Activated T-cell treated with anti-CD3 and anti-CD28 coated beads, Interleukin-2, amount 50 U/mL, for 1 hour (primary cell): Measurements from ENCODE around the gene SAMD8.
"Not testable (repeated sequence)": the region's sequence is repeated elsewhere in the genome, so short reads cannot be mapped to it uniquely, and the experiment has no call there.

ENCODE experiments used
- DNase-seq: peaks from one replicate; pipeline ENCODE4 v3.0.0-alpha.2; 2020

SAMD8 gene

DNA sequence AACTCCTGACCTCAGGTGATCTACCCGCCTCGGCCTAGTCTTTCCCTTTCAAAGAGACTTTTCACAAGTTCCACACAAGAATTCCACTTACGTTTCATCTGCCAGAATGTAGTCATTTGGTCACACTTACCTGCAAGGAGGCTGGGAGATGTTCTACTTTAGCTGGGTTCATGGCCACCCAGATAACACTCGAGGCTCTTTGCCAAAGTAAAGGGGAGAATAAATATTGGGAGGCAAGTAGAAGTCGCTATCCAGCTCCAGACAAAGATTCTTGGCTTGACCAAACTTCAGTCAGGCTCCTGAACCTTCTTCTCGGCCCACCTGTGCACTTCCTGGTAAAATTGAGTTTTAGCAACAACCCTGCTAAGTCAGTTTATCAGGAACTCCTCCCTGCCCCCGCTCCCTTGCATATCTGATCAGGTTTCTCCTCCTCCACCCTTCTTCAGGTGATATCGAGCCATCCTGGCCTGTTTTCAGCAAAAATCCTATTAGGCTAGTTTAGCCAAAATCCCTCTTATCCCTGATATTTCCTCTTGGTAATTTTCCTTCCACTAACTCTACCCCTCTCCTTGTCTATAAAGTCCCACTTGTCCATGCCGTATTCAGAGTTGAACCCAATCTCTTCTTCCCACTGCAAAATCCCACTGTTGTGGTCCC lies 25.1 kb upstream of the SAMD8 start:
- no peak for DNase-seq

DNA sequence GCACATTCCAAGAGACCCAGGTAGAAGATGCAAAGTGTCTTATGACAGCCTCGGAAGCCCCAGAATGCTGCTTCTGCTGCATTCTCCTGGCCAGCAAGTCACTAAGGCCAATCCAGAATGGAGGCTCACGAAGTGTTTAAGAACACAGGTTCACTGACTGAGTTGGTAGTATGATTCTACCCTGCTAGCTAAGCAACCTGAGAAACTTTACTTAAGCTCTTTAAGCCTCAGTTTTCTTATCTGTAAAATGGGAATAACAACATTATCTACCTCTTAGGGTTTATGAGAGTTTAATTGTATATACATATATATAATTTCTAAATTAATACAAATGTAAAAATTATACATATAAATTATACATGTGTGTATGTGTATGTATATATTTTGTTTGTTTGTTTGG lies 22.8 kb upstream of the SAMD8 start:
- no peak for DNase-seq

DNA sequence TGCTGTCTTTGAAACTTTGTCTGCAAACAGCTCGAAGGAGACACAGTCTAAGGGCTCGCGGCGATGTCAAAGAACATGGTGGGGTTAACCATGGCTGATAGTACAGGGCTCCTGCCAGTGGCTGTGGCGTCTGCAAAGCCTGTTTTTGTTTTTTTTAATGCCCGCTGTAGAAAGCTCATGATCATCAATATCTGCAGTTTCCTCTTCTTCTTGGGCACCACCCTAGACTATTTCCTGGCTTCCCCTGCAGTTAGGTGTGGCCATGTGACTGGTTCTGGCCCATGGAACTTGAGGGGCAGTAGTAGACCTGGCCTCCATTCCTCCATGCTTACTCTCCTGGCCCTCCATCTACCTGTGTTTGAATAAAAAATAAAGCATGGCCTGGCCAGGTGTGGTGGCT lies 21.8 kb upstream of the SAMD8 start:
- no peak for DNase-seq

DNA sequence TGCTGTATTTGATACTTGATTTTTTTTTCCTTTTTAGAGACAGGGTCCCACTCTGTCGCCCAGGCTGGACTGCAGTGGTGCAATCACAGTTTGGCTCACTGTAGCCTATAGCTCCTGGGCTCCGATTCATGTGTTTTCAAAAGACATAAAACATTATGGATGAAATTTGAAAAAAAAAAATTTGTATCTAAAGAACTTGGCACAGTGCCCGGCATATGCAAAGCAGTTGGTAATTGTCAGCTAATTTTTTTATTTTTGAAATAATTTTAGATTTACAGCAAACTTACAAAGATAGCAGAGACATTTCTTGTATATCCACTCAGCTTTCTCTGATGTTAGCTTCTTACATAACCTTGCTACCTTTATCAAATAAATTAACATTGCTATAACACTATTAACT lies 20.3 kb upstream of the SAMD8 start:
- no peak for DNase-seq

- DNase-seq = no peak
Measured at GRCh38 chr10:75094465-75094864, 17.0 kb upstream of the SAMD8 start.

DNA sequence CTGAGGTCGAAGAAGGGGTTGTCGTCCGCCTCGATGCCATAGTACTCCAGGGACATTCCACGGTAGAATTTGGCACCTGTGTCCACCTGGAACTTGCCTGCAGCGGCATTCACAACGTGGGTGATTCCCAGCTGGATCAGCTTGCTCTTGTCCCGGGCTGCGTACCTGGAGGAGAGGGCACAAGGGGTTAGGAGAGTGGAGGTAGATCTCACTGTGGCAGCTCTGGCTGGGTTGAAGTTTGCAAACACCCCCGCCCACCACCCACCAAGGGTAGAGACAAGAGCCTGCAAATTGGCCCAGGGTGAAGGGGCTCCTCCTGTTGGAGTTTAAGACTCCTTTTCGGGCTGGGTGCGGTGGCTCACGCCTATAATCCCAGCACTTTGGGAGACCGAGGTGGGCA lies 15.8 kb upstream of the SAMD8 start:
- no peak for DNase-seq

DNA sequence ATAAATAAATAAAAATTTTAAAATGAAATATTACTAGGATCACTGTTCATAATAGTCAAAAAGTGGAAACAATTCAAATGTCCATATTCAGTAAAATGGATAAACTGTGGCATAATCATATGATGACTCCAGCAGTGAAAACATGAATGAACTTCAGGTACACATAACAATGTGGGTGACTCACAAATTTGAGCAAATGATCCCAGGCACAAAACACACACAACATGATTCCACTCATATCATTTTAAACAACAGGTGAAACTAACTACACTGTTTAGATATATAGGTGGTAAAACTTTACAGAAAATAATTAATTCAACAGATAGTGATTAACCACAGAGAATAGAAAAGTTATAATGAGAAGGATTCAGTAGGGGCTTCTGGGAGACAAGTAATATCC lies 14.7 kb upstream of the SAMD8 start:
- DNase-seq = no peak

- no peak for DNase-seq
Measured at GRCh38 chr10:75097666-75098285, 13.7 kb upstream of the SAMD8 start.

DNA sequence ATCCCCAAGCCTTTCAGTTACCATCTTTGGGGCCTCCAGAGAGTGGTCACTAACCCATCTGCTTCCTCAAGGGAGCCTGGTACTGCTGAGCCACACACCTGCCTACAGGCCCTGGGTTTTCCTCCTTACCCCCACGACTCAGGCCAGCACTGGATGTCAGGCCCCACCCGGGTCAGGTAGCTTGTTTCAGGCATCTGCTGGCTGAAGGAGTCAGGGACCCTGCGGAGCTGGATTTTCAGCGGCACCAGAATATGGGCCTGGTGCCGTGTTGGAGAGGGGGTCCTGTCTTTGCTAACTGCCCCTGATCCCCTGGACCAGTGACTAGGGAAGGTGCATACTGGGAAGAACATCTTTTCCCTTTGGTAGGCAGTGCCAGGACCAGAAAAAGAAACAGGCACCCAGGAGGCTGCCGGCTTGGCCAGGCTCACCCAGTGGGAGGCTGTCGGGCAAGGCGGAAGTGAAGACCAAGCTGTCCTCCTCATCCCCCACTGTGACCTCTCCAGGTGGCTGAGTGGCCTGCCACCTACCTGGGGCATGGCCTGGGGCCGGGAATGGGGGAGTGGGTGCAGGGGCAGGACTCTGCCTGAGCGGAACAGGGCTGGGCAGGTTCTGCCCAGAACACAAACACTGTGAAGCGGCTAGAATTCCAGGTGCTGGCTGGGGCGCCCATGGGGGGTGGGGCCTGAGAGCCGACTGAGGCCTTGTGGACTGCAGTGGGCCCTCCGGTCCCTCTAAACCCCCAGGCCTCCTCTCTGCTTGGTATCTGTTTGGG lies 12.4 kb upstream of the SAMD8 start:
- no peak for DNase-seq

DNA sequence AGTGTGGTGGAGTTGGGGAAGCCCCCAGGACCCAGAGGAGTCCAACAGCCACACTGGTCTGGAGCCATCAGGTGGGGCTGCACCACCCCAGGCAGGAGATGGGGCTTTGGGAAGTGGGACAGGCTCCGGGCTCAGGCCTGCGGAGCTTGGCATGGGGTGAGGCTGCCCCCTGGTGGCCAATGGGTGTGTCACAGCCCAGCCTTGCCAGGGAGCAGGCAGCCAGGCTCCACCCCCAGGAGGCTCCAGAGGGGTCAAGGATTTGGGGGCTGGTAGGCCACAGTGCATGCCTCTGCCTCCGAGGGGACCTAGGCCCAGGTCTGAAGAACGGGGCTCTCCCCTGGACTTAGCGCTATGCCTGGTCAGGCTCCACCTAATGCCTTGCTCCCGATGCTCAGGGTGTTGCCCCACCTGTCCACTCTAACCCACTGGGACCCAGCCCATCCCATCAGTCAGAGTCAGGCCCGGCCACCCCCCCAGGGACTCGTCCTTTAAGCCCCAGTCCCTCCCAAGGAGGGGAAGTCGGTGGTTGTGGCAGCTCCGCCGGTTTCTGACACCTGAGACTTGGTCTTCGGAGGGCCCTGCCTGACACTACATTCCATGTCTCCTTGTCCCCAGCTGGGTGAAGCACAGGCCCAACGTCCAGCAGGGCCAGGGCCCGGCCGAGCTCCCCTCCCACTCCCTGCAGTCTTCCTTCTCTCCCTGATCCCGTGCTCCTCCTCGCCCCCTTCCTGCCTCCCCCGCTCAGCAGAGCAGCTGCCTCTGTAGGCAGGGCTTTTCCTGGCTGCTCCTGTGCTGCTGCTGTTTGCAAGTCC lies 11.3 kb upstream of the SAMD8 start:
- DNase-seq = peak; percentile 87

GRCh38 chr10:75100764-75101291 lies 10.6 kb upstream of the SAMD8 start:
- DNase-seq = no peak

DNA sequence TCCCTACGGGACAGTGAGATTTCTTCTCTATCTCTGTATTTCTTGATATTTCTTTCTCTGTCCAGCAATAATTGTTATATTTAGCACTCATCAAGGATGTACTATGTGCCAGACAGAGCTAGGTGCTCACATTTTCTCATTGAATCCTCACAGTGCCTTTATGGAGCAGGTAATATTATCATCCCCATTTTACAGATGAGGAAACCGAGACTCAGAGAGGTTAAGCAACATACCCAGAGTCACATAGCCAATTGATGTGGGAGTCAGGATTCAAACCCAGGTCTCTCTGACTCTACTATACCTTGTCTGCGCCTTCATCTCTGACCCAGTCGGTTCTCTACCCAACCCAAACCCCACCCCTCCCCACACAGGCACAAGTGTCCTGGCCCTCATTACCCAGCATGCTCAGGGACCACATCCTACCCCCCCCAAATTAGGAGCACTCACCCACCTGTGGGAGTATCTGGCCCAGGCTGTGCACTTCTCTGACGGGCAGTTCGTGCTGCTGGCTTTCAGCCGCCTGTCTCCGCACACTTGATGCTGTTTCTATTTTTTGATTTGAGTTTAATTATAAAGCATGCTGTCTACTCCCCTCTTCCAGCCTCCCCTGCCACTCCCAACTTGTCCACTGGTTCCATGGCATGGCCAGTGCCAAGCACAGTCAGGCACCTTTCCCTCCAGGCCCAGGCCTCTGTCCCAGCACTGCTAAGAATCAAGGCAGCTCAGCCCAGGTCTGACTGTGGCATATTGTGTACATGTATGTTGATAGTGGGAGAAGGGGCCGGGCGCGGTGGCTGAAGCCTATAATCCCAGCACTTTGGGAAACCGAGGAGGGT lies 9.8 kb upstream of the SAMD8 start:
- DNase-seq = no peak

DNA sequence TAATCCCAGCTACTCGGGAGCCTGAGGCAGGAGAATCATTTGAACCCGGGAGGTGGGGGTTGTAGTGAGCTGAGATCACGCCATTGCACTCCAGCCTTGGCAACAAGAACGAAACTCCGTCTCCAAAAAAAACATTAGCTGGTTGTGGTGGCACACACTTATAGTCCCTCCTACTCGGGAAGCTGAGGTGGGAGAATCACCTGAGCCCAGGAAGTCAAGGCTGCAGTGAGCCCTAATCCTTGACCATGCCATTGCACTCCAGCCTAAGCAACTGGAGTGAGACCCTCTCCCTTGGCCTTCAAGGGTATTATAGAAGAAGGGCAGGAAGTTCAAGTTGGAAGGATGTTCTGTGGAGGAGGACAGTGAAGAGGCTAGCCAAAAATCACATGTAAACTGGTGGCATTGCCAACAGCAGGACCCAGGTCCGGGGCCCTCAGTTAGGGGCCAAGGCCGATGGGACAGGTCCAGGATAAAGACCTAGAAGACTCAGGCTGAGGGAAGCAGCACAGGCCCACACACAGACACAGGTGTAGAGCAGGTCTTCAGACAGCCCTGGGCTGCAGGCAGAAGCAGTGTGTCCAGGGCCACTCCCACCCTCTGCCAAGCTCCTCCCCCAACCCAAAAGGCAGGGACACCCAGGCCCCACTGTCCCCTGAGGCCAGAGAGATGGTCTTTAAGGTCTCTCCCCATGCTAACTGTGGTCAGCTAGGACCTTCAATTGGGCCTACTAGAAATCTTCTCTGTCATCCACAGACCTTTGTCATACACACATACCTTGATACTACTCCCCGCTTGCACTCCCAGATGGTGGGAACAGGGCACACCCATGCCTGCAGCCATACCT lies 8.4 kb upstream of the SAMD8 start:
- DNase-seq = no peak

GRCh38 chr10:75103881-75104686 lies 7.4 kb upstream of the SAMD8 start:
- DNase-seq = no peak

GRCh38 chr10:75104842-75105241 lies 6.6 kb upstream of the SAMD8 start:
- DNase-seq = no peak

- DNase-seq = no peak
Measured at GRCh38 chr10:75105576-75106197, 5.8 kb upstream of the SAMD8 start.

DNA sequence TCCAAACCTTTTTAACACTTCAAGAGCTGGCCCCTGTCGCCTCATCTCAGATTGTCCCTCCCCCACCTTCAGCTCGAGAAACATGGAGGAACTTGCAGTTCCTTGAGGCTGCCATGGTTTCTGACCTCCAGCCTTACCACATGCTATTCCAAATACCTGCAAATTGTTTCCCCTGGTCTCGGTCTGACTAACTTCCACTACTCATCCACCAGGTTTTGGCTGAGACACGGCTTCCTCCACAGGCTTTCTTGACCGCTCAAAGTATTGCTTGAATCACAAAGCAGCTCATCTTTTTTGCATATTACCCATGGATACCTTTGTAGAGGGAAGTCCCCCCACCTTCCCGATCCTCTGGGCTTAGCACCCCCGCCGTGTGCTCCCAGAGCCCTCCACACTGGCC lies 5.2 kb upstream of the SAMD8 start:
- no peak for DNase-seq

DNA sequence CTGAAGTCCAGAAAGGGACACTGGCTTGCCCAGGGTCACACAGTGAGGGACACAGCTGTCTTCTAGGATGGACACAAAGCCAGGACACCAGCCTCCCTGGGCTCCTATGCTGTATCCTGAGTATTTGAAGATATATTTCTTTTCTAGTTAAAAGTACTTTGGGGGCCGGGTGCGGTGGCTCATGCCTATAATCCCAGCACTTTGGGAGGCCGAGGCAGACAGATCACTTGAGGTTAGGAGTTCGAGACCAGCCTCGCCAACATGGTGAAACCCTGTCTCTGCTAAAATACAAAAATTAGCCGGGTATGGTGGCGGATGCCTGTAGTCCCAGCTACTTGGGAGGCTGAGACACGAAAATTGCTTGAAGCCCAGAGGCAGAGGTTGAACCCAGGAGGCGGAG lies 4.6 kb upstream of the SAMD8 start:
- DNase-seq = not testable (repeated sequence)

- no peak for DNase-seq
Measured at GRCh38 chr10:75107756-75108683, 3.4 kb upstream of the SAMD8 start.
